Measurements from ENCODE around the gene CEP128.

CEP128 gene

GRCh38 chr14:80549141-80549540 lies 392.4 kb downstream of the CEP128 start:
- no peak for TF ChIP-seq CTCF (IDR thresholded peaks at IDR 0.05; ENCODE audit: low read depth, low read length)
- DNase-seq (ENCODE audit: low read depth in 2 of 2) = peak in 1 of 2 donors; percentile 37
- H3K4me3 ChIP-seq (replicated peaks in 1 of 2; ENCODE audit: low read depth in 2 of 2, low read length in 2 of 2) = no peak overlapping the region

- H3K4me3 ChIP-seq (replicated peaks in 1 of 2; ENCODE audit: low read depth in 2 of 2, low read length in 2 of 2) = no peak overlapping the region
- no peak for DNase-seq (ENCODE audit: low read depth in 2 of 2)
- TF ChIP-seq CTCF (IDR thresholded peaks at IDR 0.05; ENCODE audit: low read depth, low read length) = no peak
Observed at GRCh38 chr14:80545935-80546854, 395.3 kb downstream of the CEP128 start.

- no peak for TF ChIP-seq CTCF (IDR thresholded peaks at IDR 0.05; ENCODE audit: low read depth, low read length)
- H3K4me3 ChIP-seq (replicated peaks in 1 of 2; ENCODE audit: low read depth in 2 of 2, low read length in 2 of 2) = no peak overlapping the region
Observed at GRCh38 chr14:80544366-80544765, 397.2 kb downstream of the CEP128 start.

GRCh38 chr14:80543211-80543610 lies 398.3 kb downstream of the CEP128 start:
- DNase-seq (ENCODE audit: low read depth in 2 of 2) = no peak
- H3K4me3 ChIP-seq (replicated peaks in 1 of 2; ENCODE audit: low read depth in 2 of 2, low read length in 2 of 2) = no peak overlapping the region
- no peak for TF ChIP-seq CTCF (IDR thresholded peaks at IDR 0.05; ENCODE audit: low read depth, low read length)

More at GRCh38 chr14:80544366-80544765, 397.2 kb downstream of the CEP128 start:
- no peak for DNase-seq (ENCODE audit: low read depth in 2 of 2)

- TF ChIP-seq CTCF (IDR thresholded peaks at IDR 0.05; ENCODE audit: low read depth, low read length) = no peak
- no peak for DNase-seq (ENCODE audit: low read depth in 2 of 2)
- H3K4me3 ChIP-seq (replicated peaks in 1 of 2; ENCODE audit: low read depth in 2 of 2, low read length in 2 of 2) = no peak overlapping the region
Observed at GRCh38 chr14:80538633-80539375, 402.7 kb downstream of the CEP128 start.

- H3K4me3 ChIP-seq (replicated peaks in 1 of 2; ENCODE audit: low read depth in 2 of 2, low read length in 2 of 2) = no peak overlapping the region
- no peak for TF ChIP-seq CTCF (IDR thresholded peaks at IDR 0.05; ENCODE audit: low read depth, low read length)
- DNase-seq (ENCODE audit: low read depth in 2 of 2) = no peak
Observed at GRCh38 chr14:80537626-80538025, 403.9 kb downstream of the CEP128 start.

All from cardiac fibroblast (primary cell).